GM12878 (cell line): ENCODE data around the gene DNAJA4. TPM values are rescaled to one million over a fixed set of nuclear protein-coding genes. Genes with fewer than 3 reads are reported as not detected.

Experiments used
- ATAC-seq: fragments of 200-7000 bp; cut with Tn5 transposase; 3 replicates; pipeline ENCODE4 v1.9.1; 2020; ENCODE audit warnings: mild to moderate bottlenecking, moderate library complexity
- BruUV-seq: library from RNA; stranded (reverse); fragments of 400-500 nt; replicated peaks from 2 replicates; lab custom pipeline; 2021; lab: Mats Ljungman, UMichigan
- CTCF ChIA-PET: fragments of 300-600 bp; sonication (Branson Sonifier 250); formaldehyde crosslinking; extraction: SDS; loops from one replicate; lab custom pipeline; 2021; ENCODE audit warnings: inconsistent platforms; lab: Yijun Ruan, JAX
- POLR2A ChIA-PET: fragments of 350-600 bp; formaldehyde crosslinking; extraction: SDS; loops from one replicate; lab custom pipeline; 2021; ENCODE audit warnings: inconsistent platforms; lab: Charles Lee
- RAD21 ChIA-PET: fragments of 300-600 bp; sonication (Branson Sonifier 250); formaldehyde crosslinking; loops from one replicate; lab custom pipeline; 2023; ENCODE audit warnings: antibody characterized with exemption; ENCODE audit not compliant: unreplicated experiment; lab: Charles Lee
- SMC1A ChIA-PET: fragments of 300-600 bp; sonication (Branson Sonifier 250); formaldehyde crosslinking; loops from one replicate; lab custom pipeline; 2023; ENCODE audit not compliant: unreplicated experiment, uncharacterized antibody; lab: Charles Lee
- DNase-seq: peaks from one replicate; pipeline ENCODE4 v3.0.0-alpha.2; 2011; ENCODE audit warnings: low read depth, low spot score
- FAIRE-seq: peaks from 3 replicates; lab custom pipeline; 2011; peaks lifted over from hg19 to GRCh38; lab: Jason Lieb, UNC
- H2AFZ ChIP-seq: 2 replicates; pipeline ENCODE4 v1.6.0; 2011; ENCODE audit warnings: low read depth, low read length, control low read depth; ENCODE audit not compliant: control insufficient read depth
- H3K27ac ChIP-seq: 2 replicates; pipeline ENCODE4 v1.5.1; 2011; ENCODE audit warnings: control low read depth; ENCODE audit not compliant: control insufficient read depth, insufficient read depth
- H3K27me3 ChIP-seq, 2 experiments: replicated peaks in 1 of 2; 2 replicates each; pipeline versions ENCODE4 v1.6.0 to v1.6.1; 2011; ENCODE audit warnings: low read length in 1 of 2; ENCODE audit not compliant: control insufficient read depth in 2 of 2, insufficient read depth in 2 of 2
- H3K36me3 ChIP-seq, 2 experiments: 2 replicates each; pipeline ENCODE4 v1.5.1; 2011; ENCODE audit warnings: low read length in 1 of 2; ENCODE audit not compliant: control insufficient read depth in 2 of 2, insufficient read depth in 2 of 2
- H3K4me1 ChIP-seq: 2 replicates; pipeline ENCODE4 v1.6.1; 2011; ENCODE audit warnings: mild to moderate bottlenecking, low read length, moderate library complexity, mixed read lengths; ENCODE audit not compliant: control insufficient read depth, insufficient read depth
- H3K4me2 ChIP-seq: 2 replicates; pipeline ENCODE4 v1.6.0; 2011; ENCODE audit warnings: control low read depth; ENCODE audit not compliant: control insufficient read depth, insufficient read depth
- H3K4me3 ChIP-seq: fragments of 200-600 bp; sonication (generic); 2 replicates; pipeline ENCODE4 v1.5.1; 2016
- H3K79me2 ChIP-seq: 2 replicates; pipeline ENCODE4 v1.6.0; 2011; ENCODE audit warnings: low read length; ENCODE audit not compliant: control insufficient read depth, insufficient read depth
- H3K9ac ChIP-seq: 2 replicates; pipeline ENCODE4 v1.8.0; 2011; ENCODE audit warnings: low read length, control low read depth, mixed read lengths; ENCODE audit not compliant: control insufficient read depth, insufficient read depth
- H3K9me3 ChIP-seq: replicated peaks from 3 replicates; pipeline ENCODE4 v1.5.1; 2011; ENCODE audit warnings: mild to moderate bottlenecking, low read length; ENCODE audit not compliant: control insufficient read depth, insufficient read depth
- H4K20me1 ChIP-seq: 2 replicates; pipeline ENCODE4 v1.6.0; 2011; ENCODE audit not compliant: control insufficient read depth, insufficient read depth
- CHD1 ChIP-seq: IDR thresholded peaks from 2 replicates; pipeline ENCODE4 v1.6.1; 2012; ENCODE audit warnings: low read depth, low read length, improper control_type of control experiment
- ESRRA ChIP-seq: IDR thresholded peaks from 2 replicates; pipeline ENCODE4 v1.6.1; 2012; ENCODE audit warnings: mild to moderate bottlenecking, low read length, improper control_type of control experiment
- EZH2 ChIP-seq: IDR thresholded peaks from 2 replicates; pipeline ENCODE4 v1.6.1; 2012; ENCODE audit warnings: low read depth, mild to moderate bottlenecking, control low read depth, inconsistent platforms, low read length, borderline replicate concordance; ENCODE audit not compliant: control insufficient read depth
- HCFC1 ChIP-seq: fragments of 150-350 bp; IDR thresholded peaks from 2 replicates; pipeline ENCODE4 v1.6.1; 2014; ENCODE audit warnings: low read length
- HDAC2 ChIP-seq: fragments of 200-600 bp; sonication (generic); IDR thresholded peaks from 2 replicates; pipeline ENCODE4 v1.6.1; 2017
- KLF5 ChIP-seq: fragments of 450-650 bp; IDR thresholded peaks from 2 replicates; pipeline ENCODE4 v1.6.1; 2014; ENCODE audit warnings: mild to moderate bottlenecking; ENCODE audit not compliant: partially characterized antibody
- NR2C1 ChIP-seq: fragments of 450-650 bp; IDR thresholded peaks from 2 replicates; pipeline ENCODE4 v1.6.1; 2017; ENCODE audit warnings: antibody characterized with exemption, mild to moderate bottlenecking, moderate library complexity
- NR2F1 ChIP-seq: fragments of 450-650 bp; conservative IDR thresholded peaks from 2 replicates; pipeline ENCODE4 v1.6.1; 2017; ENCODE audit warnings: mild to moderate bottlenecking
- NRF1 ChIP-seq: conservative IDR thresholded peaks from 2 replicates; pipeline ENCODE4 v1.6.1; 2011; ENCODE audit warnings: mild to moderate bottlenecking, low read depth, low read length, improper control_type of control experiment
- SIN3A ChIP-seq: IDR thresholded peaks from 2 replicates; pipeline ENCODE4 v1.6.1; 2012; ENCODE audit warnings: low read depth, low read length, improper control_type of control experiment
- SIX5 ChIP-seq: IDR thresholded peaks from 2 replicates; pipeline ENCODE4 v1.6.1; 2011; ENCODE audit warnings: mild to moderate bottlenecking, low read depth, low read length, moderate library complexity; ENCODE audit not compliant: severe bottlenecking
- YY1 ChIP-seq: IDR thresholded peaks from 2 replicates; pipeline ENCODE4 v1.6.1; 2011; ENCODE audit warnings: low read depth, mild to moderate bottlenecking, low read length
- ZNF622 ChIP-seq: fragments of 450-650 bp; IDR thresholded peaks from 2 replicates; pipeline ENCODE4 v1.6.1; 2017; ENCODE audit warnings: mild to moderate bottlenecking, inconsistent platforms
- ZSCAN29 ChIP-seq: fragments of 450-650 bp; IDR thresholded peaks from 2 replicates; pipeline ENCODE4 v1.6.1; 2017; ENCODE audit warnings: mild to moderate bottlenecking, moderate library complexity
- WGBS: methylation state at CpG from one replicate; pipeline ENCODE4 v1.1.6; 2016; ENCODE audit warnings: low lambda C conversion rate; ENCODE audit not compliant: insufficient replicate concordance, insufficient coverage; ENCODE audit errors: missing lambda C conversion rate; 5-methylcytosine and 5-hydroxymethylcytosine counted together
- in situ Hi-C: fragments of 300-500 bp; cut with MboI; formaldehyde crosslinking; loops from 9 replicates; pipeline ENCODE4 v1.14.3; 2018; ENCODE audit warnings: mixed read lengths
- intact Hi-C: fragments of 100-400 bp; cut with micrococcal nuclease; formaldehyde crosslinking; loops from one replicate; pipeline ENCODE4 v1.14.2; 2022; ENCODE audit not compliant: unreplicated experiment
- polyA plus RNA-seq, 11 experiments: library from polyadenylated mRNA; depleted of rRNA in 4 of 11; unstranded in 6 of 11; stranded (reverse) in 5 of 11; fragments of >200 nt; fragmentation: Nextera tagmentation in 4 of 11; fragmentation: Illumina TruSeq in 1 of 11; extraction: Ambion mirVana in 4 of 11; extraction: Trizol in 1 of 11; gene quantifications; 1 replicate in 1 of 11; 2 replicates in 10 of 11; pipeline versions ENCODE4 v1.2.1 to v1.2.3, GENCODE V29; 2011 to 2016; ENCODE audit warnings: inconsistent platforms in 2 of 11, missing spikeins in 2 of 11, low read depth in 1 of 11
- total RNA-seq, 4 experiments: library from RNA; depleted of rRNA in 3 of 4; stranded (reverse); fragments of >200 nt in 3 of 4; fragmentation: Illumina TruSeq in 1 of 4; extraction: Trizol in 1 of 4; gene quantifications; 2 replicates each; pipeline versions ENCODE4 v1.2.1 to v1.2.3, GENCODE V29; 2013 to 2021
- TF ChIP-seq, protein P1 (sequence below): IDR thresholded peaks from 2 replicates; pipeline ENCODE4 v1.6.1; 2012; ENCODE audit warnings: low read depth, low read length, improper control_type of control experiment
- TF ChIP-seq, protein P2 (sequence below): fragments of 150-350 bp; IDR thresholded peaks from 2 replicates; pipeline ENCODE4 v1.6.1; 2014; ENCODE audit warnings: mild to moderate bottlenecking, low read depth, low read length
- TF ChIP-seq, protein P3 (sequence below): fragments of 450-650 bp; formaldehyde crosslinking; IDR thresholded peaks from 2 replicates; pipeline ENCODE4 v1.4.0; 2022; ENCODE audit warnings: mild to moderate bottlenecking, moderate library complexity
- TF ChIP-seq, protein P4 (sequence below), 3 experiments: IDR thresholded peaks in 2 of 3; conservative IDR thresholded peaks in 1 of 3; 2 replicates each; pipeline ENCODE4 v1.5.1; 2011; ENCODE audit warnings: low read depth in 3 of 3, low read length in 3 of 3, mild to moderate bottlenecking in 3 of 3, control low read depth in 2 of 3, moderate library complexity in 2 of 3, inconsistent platforms in 1 of 3, mixed read lengths in 1 of 3; ENCODE audit not compliant: control insufficient read depth in 2 of 3, insufficient read depth in 1 of 3; ENCODE audit errors: extremely low read depth in 1 of 3

Gene DNAJA4
- total and polyA plus RNA-seq, 10 of the 15 experiments (the other 5 are each of a cell fraction or from before 2014, with no cell fraction given), result 0.01 to 10.4 (median 4.1) TPM

DNA sequence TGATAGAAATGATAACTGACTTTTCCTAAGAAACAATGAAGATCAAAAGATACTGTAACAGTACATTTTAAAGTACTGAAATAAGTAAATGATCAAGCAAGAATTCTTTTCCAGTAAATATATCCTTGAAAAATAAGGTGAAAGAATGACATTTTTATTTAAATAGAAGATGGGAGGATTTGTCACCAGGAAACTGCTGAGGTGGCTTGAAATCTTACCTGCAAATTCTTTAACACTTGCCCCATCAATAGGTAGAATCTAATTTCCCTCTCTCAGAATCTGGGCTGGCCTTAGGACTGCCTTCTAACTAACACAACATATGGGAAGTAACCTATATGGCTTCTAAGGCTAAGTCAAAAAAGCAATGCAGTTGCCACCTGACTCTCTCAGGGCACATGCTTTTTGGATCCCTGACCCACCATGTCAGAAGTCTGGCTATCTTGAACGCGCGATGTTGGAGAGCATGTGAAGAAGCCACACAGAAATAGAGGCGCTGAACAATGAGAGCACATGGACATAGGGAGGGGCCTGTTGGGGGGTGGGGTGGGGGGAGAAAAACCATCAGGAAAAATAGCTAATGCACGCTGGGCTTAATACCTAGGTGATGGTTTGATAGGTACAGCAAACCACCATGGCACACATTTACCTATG lies 41.5 kb upstream of the DNAJA4 start:
- intact Hi-C loops, result no loop called here
- FAIRE-seq (no peak), DNase-seq (no peak), ATAC-seq (no peak)
- H3K4me1 ChIP-seq, result peaks cover 3% of the 10 kb centered on the region; the same call in 1 of the 2 replicates
- in situ Hi-C loops, result no loop called here
- no peak overlapping the region for H3K9ac ChIP-seq
- ChIA-PET SMC1A (interaction anchor here (1.1 to 1.5 kb wide), 2 partner anchors 18 to 27 kb away, joined by 5 to 6 read pairs; no protein-coding TSS in a partner anchor), RAD21 (no interaction called here), POLR2A (no interaction called here), CTCF (interaction anchor here (1.2 to 3.4 kb wide), 2 partner anchors 17 to 27 kb away, joined by 4 to 16 read pairs; no protein-coding TSS in a partner anchor)
- no peak overlapping the region for H3K4me2 ChIP-seq
- H3K4me3 ChIP-seq, result no peak overlapping the region
- no peaks in the 10 kb centered on the region for H3K27me3 ChIP-seq
- H2AFZ ChIP-seq, result no peak overlapping the region
- no peak overlapping the region for H3K27ac ChIP-seq
- H3K9me3 ChIP-seq, result no peaks in the 10 kb centered on the region; the same call in 2 of the 3 replicates
- 100% methylated on average over 4 of the region's 5 CpGs for WGBS
- H4K20me1 ChIP-seq, result no peaks in the 10 kb centered on the region
- no peaks in the 10 kb centered on the region for H3K79me2 ChIP-seq
- no TSS peak for BruUV-seq
- H3K36me3 ChIP-seq, result no peaks in the 10 kb centered on the region
- TF ChIP-seq SIX5 (no peak), NR2C1 (no peak), ZNF622 (no peak), ZSCAN29 (no peak), ESRRA (no peak), EZH2 (no peak), NRF1 (no peak), CHD1 (no peak), SIN3A (no peak), YY1 (no peak), KLF5 (no peak), HDAC2 (no peak), NR2F1 (no peak), HCFC1 (no peak)
- TF ChIP-seq, protein P1, sequence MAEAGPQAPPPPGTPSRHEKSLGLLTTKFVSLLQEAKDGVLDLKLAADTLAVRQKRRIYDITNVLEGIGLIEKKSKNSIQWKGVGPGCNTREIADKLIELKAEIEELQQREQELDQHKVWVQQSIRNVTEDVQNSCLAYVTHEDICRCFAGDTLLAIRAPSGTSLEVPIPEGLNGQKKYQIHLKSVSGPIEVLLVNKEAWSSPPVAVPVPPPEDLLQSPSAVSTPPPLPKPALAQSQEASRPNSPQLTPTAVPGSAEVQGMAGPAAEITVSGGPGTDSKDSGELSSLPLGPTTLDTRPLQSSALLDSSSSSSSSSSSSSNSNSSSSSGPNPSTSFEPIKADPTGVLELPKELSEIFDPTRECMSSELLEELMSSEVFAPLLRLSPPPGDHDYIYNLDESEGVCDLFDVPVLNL, result no peak
- TF ChIP-seq, protein P2, sequence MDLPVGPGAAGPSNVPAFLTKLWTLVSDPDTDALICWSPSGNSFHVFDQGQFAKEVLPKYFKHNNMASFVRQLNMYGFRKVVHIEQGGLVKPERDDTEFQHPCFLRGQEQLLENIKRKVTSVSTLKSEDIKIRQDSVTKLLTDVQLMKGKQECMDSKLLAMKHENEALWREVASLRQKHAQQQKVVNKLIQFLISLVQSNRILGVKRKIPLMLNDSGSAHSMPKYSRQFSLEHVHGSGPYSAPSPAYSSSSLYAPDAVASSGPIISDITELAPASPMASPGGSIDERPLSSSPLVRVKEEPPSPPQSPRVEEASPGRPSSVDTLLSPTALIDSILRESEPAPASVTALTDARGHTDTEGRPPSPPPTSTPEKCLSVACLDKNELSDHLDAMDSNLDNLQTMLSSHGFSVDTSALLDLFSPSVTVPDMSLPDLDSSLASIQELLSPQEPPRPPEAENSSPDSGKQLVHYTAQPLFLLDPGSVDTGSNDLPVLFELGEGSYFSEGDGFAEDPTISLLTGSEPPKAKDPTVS, result no peak
- TF ChIP-seq, protein P3, sequence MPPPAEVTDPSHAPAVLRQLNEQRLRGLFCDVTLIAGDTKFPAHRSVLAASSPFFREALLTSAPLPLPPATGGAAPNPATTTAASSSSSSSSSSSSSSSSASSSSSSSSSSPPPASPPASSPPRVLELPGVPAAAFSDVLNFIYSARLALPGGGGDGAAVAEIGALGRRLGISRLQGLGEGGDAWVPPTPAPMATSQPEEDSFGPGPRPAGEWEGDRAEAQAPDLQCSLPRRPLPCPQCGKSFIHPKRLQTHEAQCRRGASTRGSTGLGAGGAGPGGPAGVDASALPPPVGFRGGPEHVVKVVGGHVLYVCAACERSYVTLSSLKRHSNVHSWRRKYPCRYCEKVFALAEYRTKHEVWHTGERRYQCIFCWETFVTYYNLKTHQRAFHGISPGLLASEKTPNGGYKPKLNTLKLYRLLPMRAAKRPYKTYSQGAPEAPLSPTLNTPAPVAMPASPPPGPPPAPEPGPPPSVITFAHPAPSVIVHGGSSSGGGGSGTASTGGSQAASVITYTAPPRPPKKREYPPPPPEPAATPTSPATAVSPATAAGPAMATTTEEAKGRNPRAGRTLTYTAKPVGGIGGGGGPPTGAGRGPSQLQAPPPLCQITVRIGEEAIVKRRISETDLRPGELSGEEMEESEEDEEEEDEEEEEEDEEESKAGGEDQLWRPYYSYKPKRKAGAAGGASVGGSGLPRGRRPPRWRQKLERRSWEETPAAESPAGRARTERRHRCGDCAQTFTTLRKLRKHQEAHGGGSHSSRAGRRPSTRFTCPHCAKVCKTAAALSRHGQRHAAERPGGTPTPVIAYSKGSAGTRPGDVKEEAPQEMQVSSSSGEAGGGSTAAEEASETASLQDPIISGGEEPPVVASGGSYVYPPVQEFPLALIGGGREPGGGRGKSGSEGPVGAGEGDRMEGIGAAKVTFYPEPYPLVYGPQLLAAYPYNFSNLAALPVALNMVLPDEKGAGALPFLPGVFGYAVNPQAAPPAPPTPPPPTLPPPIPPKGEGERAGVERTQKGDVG, result no peak
- TF ChIP-seq, protein P4, sequence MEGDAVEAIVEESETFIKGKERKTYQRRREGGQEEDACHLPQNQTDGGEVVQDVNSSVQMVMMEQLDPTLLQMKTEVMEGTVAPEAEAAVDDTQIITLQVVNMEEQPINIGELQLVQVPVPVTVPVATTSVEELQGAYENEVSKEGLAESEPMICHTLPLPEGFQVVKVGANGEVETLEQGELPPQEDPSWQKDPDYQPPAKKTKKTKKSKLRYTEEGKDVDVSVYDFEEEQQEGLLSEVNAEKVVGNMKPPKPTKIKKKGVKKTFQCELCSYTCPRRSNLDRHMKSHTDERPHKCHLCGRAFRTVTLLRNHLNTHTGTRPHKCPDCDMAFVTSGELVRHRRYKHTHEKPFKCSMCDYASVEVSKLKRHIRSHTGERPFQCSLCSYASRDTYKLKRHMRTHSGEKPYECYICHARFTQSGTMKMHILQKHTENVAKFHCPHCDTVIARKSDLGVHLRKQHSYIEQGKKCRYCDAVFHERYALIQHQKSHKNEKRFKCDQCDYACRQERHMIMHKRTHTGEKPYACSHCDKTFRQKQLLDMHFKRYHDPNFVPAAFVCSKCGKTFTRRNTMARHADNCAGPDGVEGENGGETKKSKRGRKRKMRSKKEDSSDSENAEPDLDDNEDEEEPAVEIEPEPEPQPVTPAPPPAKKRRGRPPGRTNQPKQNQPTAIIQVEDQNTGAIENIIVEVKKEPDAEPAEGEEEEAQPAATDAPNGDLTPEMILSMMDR (IDR thresholded peaks at IDR 0.05 in 2 of 3, conservative IDR thresholded peaks at IDR 0.05 in 1 of 3; ENCODE audit: control insufficient read depth in 2 of 3, extremely low read depth in 1 of 3, insufficient read depth in 1 of 3, low read depth in 3 of 3, low read length in 3 of 3), result no peak
